ENCODE data around the gene CDKAL1. TPM values are rescaled to one million over a fixed set of nuclear protein-coding genes. Genes with fewer than 3 reads are reported as not detected.
A peak's percentile ranks its signal among the peaks of the same experiment; 100 is the strongest.

CDKAL1 gene
- total and polyA plus RNA-seq, 8 donors: 3.4 to 36.7 (median 10.4) TPM

- TF ChIP-seq POLR2AphosphoS5 (IDR thresholded peaks at IDR 0.05) (no peak), POLR2A (IDR thresholded peaks at IDR 0.05) (no peak), EP300 (IDR thresholded peaks at IDR 0.05) (no peak)
- TF ChIP-seq, protein P1, sequence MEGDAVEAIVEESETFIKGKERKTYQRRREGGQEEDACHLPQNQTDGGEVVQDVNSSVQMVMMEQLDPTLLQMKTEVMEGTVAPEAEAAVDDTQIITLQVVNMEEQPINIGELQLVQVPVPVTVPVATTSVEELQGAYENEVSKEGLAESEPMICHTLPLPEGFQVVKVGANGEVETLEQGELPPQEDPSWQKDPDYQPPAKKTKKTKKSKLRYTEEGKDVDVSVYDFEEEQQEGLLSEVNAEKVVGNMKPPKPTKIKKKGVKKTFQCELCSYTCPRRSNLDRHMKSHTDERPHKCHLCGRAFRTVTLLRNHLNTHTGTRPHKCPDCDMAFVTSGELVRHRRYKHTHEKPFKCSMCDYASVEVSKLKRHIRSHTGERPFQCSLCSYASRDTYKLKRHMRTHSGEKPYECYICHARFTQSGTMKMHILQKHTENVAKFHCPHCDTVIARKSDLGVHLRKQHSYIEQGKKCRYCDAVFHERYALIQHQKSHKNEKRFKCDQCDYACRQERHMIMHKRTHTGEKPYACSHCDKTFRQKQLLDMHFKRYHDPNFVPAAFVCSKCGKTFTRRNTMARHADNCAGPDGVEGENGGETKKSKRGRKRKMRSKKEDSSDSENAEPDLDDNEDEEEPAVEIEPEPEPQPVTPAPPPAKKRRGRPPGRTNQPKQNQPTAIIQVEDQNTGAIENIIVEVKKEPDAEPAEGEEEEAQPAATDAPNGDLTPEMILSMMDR (IDR thresholded peaks at IDR 0.05): no peak
- WGBS, 5 donors: 58 to 70% (median 66%) methylated on average over 3 of the region's 3 CpGs
- H3K4me3 ChIP-seq: no peak overlapping the region
- H3K9me3 ChIP-seq: no peaks in the 10 kb centered on the region
- no peak for DNase-seq
- H3K27me3 ChIP-seq: no peaks in the 10 kb centered on the region
- intact Hi-C loops (cut with DNase I; ENCODE audit: low total_unique reads): no loop called here
- H3K4me1 ChIP-seq: peaks cover 8 to 34% (median 18%) of the 10 kb centered on the region in 4 donors
- H3K36me3 ChIP-seq: peaks cover 0 to 10% (median 0%) of the 10 kb centered on the region in 4 donors
- no peak overlapping the region for H3K27ac ChIP-seq
Observed at GRCh38 chr6:21001736-21002135, 467.5 kb downstream of the CDKAL1 start.

- Histone ChIP-seq H3K36me3 (peaks cover 0 to 10% (median 0%) of the 10 kb centered on the region in 4 donors), H3K4me3 (no peak overlapping the region), H3K27me3 (no peaks in the 10 kb centered on the region), H3K27ac (peak overlapping the region in 3 of 5 donors; percentile 26 to 52 (median 43)), H3K9me3 (no peaks in the 10 kb centered on the region), H3K4me1 (peaks cover 0 to 24% (median 6%) of the 10 kb centered on the region in 4 donors)
- DNase-seq: peak in 1 of 2 donors; percentile 55
- TF ChIP-seq EP300 (IDR thresholded peaks at IDR 0.05): no peak
- no peak for TF ChIP-seq POLR2A (IDR thresholded peaks at IDR 0.05)
- TF ChIP-seq, protein P1 (IDR thresholded peaks at IDR 0.05): no peak
- TF ChIP-seq POLR2AphosphoS5 (IDR thresholded peaks at IDR 0.05): no peak
- intact Hi-C loops (cut with DNase I; ENCODE audit: low total_unique reads): no loop called here
- 36 to 53% (median 41%) methylated on average over 3 of the region's 3 CpGs for WGBS, 5 donors
Observed at GRCh38 chr6:21003780-21004541, 469.7 kb downstream of the CDKAL1 start.

DNA sequence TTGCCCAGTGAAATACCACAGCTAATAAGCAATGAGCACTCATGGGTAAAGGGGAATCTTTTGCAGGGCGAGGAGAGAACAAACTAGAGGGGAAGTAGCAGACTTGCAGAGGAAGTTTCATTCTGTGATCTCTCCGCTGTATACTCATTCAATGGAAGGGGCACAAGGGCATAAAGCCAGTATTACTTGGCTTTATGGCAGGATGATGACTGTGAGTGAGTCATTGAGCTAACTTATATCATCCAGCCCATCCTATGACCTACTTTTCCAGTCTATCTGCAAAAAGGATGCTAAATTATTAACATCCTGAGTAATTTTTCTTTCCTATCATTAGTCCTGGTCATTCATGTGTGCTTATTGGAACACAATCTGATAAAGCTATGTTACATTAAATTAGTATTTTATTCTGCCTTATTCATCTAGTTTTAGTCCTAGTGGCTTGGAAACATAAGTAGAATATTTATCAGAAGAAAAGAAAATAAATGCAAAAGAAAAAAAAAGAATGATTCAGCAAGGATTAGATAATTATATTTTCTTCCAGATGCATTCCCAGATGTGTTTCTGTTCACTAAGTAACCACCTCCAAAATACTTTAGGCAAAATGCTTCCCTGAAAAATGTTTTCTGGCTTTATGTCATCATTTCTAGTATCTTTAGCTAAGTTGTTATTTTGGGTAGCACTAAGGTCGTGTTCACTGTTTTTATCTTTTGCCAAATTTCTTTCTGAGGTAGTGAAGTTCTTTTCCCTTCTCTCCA is 471.7 kb downstream of the CDKAL1 start:
- 69 to 84% (median 76%) methylated on average over 3 of the region's 3 CpGs for WGBS, 5 donors

DNA sequence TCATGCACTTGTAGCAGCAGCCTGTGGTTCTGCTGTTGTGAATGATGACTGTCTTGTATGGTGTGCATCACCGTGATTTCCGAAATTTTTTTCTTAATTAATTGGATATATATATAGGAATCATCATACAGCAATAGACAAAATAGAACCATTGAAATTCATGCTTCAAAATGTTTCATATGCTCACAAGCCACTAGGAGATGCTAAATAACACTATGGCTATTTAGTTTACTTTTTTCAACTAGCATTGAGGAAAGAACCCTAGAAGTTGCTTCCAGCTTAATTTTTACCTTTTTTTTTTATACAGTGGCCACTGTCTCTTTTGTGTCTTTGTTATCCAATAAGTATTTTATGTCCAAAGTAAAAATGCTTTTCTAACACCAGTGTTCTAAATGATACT is 485.4 kb downstream of the CDKAL1 start:
- intact Hi-C loops (cut with DNase I; ENCODE audit: low total_unique reads): no loop called here
- no peaks in the 10 kb centered on the region for H3K27me3 ChIP-seq

More for the DNA sequence above, 471.7 kb downstream of the CDKAL1 start:
- peaks cover 0 to 24% (median 6%) of the 10 kb centered on the region in 4 donors for H3K4me1 ChIP-seq
- H3K4me3 ChIP-seq: no peak overlapping the region
- no peak for TF ChIP-seq EP300 (IDR thresholded peaks at IDR 0.05)
- no peak for TF ChIP-seq POLR2A (IDR thresholded peaks at IDR 0.05)
- TF ChIP-seq, protein P1 (IDR thresholded peaks at IDR 0.05): no peak
- TF ChIP-seq POLR2AphosphoS5 (IDR thresholded peaks at IDR 0.05): no peak
- no peaks in the 10 kb centered on the region for H3K9me3 ChIP-seq
- H3K36me3 ChIP-seq: peaks cover 0 to under 1% (median 0%) of the 10 kb centered on the region in 4 donors
- intact Hi-C loops (cut with DNase I; ENCODE audit: low total_unique reads): no loop called here
- DNase-seq: peak in 1 of 2 donors; percentile 45
- no peak overlapping the region for H3K27ac ChIP-seq
- H3K27me3 ChIP-seq: no peaks in the 10 kb centered on the region

More for the DNA sequence above, 485.4 kb downstream of the CDKAL1 start:
- TF ChIP-seq, protein P1 (IDR thresholded peaks at IDR 0.05): peak in 2 of 7 experiments; percentile 13 to 23
- TF ChIP-seq POLR2A (IDR thresholded peaks at IDR 0.05): no peak
- TF ChIP-seq POLR2AphosphoS5 (IDR thresholded peaks at IDR 0.05): no peak
- TF ChIP-seq EP300 (IDR thresholded peaks at IDR 0.05): no peak
- Histone ChIP-seq H3K36me3 (no peaks in the 10 kb centered on the region), H3K27ac (no peak overlapping the region), H3K4me1 (peaks cover 0 to 29% (median 14%) of the 10 kb centered on the region in 4 donors), H3K9me3 (no peaks in the 10 kb centered on the region), H3K4me3 (no peak overlapping the region)
- peak in 1 of 2 donors; percentile 23 for DNase-seq
- 83 to 90% (median 87%) methylated on average over 2 of the region's 2 CpGs for WGBS, 5 donors
